ENCODE results near the gene TLCD2. TPM values are rescaled to one million over a fixed set of nuclear protein-coding genes. Genes with fewer than 3 reads are reported as not detected.

TLCD2 gene
- total and polyA plus RNA-seq, 2 of the 13 experiments (the other 11 are each of a cell fraction or from before 2014, with no cell fraction given) = 0.90 to 1.1 TPM

GRCh38 chr17:1713878-1714426 is 3.8 kb upstream of the TLCD2 start (continued):
- TF ChIP-seq, protein P1, sequence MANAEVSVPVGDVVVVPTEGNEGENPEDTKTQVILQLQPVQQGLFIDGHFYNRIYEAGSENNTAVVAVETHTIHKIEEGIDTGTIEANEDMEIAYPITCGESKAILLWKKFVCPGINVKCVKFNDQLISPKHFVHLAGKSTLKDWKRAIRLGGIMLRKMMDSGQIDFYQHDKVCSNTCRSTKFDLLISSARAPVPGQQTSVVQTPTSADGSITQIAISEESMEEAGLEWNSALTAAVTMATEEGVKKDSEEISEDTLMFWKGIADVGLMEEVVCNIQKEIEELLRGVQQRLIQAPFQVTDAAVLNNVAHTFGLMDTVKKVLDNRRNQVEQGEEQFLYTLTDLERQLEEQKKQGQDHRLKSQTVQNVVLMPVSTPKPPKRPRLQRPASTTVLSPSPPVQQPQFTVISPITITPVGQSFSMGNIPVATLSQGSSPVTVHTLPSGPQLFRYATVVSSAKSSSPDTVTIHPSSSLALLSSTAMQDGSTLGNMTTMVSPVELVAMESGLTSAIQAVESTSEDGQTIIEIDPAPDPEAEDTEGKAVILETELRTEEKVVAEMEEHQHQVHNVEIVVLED (CRISPR knock-in tag; IDR thresholded peaks at IDR 0.05; ENCODE audit: borderline replicate concordance) = no peak
- TF ChIP-seq MBD4 (IDR thresholded peaks at IDR 0.05; ENCODE audit: borderline replicate concordance, low read length) (no peak), HMGXB4 (CRISPR knock-in tag; IDR thresholded peaks at IDR 0.05; ENCODE audit: borderline replicate concordance in 1 of 2, low read depth in 1 of 2) (peak in 1 of 2 experiments; percentile 69; a peak in 2 of 4 replicates), ZNF337 (CRISPR knock-in tag; IDR thresholded peaks at IDR 0.05; ENCODE audit: borderline replicate concordance, low read depth) (no peak), ZNF382 (CRISPR knock-in tag; IDR thresholded peaks at IDR 0.05; ENCODE audit: borderline replicate concordance) (no peak), NR1H2 (CRISPR knock-in tag; IDR thresholded peaks at IDR 0.05; ENCODE audit: borderline replicate concordance, low read depth) (no peak), BRD4 (CRISPR knock-in tag; IDR thresholded peaks at IDR 0.05) (no peak), ZNF839 (CRISPR knock-in tag; IDR thresholded peaks at IDR 0.05; ENCODE audit: borderline replicate concordance) (no peak; the same call in 1 of the 2 replicates), ZNF567 (CRISPR knock-in tag; IDR thresholded peaks at IDR 0.05; ENCODE audit: borderline replicate concordance) (no peak), ZNF780A (CRISPR knock-in tag; IDR thresholded peaks at IDR 0.05) (no peak), ZFP36L2 (CRISPR knock-in tag; IDR thresholded peaks at IDR 0.05) (no peak), ATAD3A (CRISPR knock-in tag; IDR thresholded peaks at IDR 0.05) (no peak), ZSCAN31 (CRISPR knock-in tag; IDR thresholded peaks at IDR 0.05; ENCODE audit: low read depth) (peak; percentile 72)
- TF ChIP-seq, protein P2, sequence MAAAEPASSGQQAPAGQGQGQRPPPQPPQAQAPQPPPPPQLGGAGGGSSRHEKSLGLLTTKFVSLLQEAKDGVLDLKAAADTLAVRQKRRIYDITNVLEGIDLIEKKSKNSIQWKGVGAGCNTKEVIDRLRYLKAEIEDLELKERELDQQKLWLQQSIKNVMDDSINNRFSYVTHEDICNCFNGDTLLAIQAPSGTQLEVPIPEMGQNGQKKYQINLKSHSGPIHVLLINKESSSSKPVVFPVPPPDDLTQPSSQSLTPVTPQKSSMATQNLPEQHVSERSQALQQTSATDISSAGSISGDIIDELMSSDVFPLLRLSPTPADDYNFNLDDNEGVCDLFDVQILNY (CRISPR knock-in tag; conservative IDR thresholded peaks at IDR 0.05) = no peak
- TF ChIP-seq, protein P3, sequence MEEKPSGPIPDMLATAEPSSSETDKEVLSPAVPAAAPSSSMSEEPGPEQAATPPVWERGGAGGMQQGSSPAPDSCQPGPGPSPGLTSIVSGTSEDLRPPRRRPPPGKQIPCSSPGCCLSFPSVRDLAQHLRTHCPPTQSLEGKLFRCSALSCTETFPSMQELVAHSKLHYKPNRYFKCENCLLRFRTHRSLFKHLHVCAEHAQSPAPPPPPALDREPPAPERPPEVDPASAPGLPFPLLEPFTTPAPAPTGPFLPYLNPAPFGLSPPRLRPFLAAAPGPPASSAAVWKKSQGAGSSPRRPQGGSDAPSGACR (CRISPR knock-in tag; IDR thresholded peaks at IDR 0.05) = 0 out of 2 replicates have a peak, but pooled peaks have one; percentile 0
- TF ChIP-seq, protein P4, sequence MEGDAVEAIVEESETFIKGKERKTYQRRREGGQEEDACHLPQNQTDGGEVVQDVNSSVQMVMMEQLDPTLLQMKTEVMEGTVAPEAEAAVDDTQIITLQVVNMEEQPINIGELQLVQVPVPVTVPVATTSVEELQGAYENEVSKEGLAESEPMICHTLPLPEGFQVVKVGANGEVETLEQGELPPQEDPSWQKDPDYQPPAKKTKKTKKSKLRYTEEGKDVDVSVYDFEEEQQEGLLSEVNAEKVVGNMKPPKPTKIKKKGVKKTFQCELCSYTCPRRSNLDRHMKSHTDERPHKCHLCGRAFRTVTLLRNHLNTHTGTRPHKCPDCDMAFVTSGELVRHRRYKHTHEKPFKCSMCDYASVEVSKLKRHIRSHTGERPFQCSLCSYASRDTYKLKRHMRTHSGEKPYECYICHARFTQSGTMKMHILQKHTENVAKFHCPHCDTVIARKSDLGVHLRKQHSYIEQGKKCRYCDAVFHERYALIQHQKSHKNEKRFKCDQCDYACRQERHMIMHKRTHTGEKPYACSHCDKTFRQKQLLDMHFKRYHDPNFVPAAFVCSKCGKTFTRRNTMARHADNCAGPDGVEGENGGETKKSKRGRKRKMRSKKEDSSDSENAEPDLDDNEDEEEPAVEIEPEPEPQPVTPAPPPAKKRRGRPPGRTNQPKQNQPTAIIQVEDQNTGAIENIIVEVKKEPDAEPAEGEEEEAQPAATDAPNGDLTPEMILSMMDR (CRISPR knock-in tag; IDR thresholded peaks at IDR 0.05) = peak; percentile 91
- TF ChIP-seq, protein P5, sequence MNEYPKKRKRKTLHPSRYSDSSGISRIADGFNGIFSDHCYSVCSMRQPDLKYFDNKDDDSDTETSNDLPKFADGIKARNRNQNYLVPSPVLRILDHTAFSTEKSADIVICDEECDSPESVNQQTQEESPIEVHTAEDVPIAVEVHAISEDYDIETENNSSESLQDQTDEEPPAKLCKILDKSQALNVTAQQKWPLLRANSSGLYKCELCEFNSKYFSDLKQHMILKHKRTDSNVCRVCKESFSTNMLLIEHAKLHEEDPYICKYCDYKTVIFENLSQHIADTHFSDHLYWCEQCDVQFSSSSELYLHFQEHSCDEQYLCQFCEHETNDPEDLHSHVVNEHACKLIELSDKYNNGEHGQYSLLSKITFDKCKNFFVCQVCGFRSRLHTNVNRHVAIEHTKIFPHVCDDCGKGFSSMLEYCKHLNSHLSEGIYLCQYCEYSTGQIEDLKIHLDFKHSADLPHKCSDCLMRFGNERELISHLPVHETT (CRISPR knock-in tag; conservative IDR thresholded peaks at IDR 0.05) = no peak
- TF ChIP-seq, protein P6, sequence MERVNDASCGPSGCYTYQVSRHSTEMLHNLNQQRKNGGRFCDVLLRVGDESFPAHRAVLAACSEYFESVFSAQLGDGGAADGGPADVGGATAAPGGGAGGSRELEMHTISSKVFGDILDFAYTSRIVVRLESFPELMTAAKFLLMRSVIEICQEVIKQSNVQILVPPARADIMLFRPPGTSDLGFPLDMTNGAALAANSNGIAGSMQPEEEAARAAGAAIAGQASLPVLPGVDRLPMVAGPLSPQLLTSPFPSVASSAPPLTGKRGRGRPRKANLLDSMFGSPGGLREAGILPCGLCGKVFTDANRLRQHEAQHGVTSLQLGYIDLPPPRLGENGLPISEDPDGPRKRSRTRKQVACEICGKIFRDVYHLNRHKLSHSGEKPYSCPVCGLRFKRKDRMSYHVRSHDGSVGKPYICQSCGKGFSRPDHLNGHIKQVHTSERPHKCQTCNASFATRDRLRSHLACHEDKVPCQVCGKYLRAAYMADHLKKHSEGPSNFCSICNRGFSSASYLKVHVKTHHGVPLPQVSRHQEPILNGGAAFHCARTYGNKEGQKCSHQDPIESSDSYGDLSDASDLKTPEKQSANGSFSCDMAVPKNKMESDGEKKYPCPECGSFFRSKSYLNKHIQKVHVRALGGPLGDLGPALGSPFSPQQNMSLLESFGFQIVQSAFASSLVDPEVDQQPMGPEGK (CRISPR knock-in tag; IDR thresholded peaks at IDR 0.05) = no peak

Data from HepG2 (cell line).